Fibroblast of skin of scalp (primary cell): ENCODE data around the gene LTB4R.
A peak's percentile ranks its signal among the peaks of the same experiment; 100 is the strongest.

Source experiments
- DNase-seq: peaks from one replicate; pipeline ENCODE4 v3.0.0-alpha.2; 2013

Gene LTB4R

DNA sequence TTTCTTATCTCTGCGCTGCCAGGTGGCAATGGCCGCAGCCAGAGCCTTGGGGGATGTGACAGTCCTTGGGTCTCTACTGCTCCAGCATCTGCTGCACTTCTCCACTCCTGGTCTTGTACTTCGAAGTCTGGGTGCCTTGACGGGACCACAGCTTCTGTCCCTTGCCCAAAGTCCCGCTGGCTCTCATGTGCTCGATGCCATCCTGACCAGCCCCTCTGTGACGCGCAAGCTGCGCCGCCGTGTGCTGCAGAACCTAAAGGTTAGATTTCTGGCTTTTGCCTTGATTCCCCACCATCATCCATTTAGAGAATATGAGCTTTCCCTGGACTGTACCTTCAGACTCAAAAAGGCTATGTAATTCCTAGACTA lies 7.3 kb upstream of the LTB4R start:
- DNase-seq = no peak

DNA sequence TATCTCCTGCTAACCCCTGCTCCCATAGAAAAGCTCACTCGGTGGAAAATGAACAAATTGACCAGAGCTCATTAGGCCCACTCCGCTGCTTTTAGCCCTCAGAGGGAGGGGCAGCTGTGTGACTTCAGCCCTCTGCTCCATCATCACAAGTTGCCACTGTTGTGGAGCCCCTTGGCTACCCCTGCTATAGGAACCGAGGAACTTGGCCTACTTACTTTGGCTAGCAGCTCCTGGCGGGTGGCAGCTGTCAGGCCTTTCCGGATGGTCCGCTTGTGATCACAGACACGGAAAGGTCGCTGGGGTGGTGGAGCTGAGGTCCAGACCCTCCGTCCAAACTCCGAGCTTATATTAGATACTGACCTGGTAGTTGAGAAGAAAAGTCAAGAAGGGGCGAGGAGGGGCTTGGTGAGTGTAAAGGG lies 4.1 kb upstream of the LTB4R start:
- no peak for DNase-seq

DNA sequence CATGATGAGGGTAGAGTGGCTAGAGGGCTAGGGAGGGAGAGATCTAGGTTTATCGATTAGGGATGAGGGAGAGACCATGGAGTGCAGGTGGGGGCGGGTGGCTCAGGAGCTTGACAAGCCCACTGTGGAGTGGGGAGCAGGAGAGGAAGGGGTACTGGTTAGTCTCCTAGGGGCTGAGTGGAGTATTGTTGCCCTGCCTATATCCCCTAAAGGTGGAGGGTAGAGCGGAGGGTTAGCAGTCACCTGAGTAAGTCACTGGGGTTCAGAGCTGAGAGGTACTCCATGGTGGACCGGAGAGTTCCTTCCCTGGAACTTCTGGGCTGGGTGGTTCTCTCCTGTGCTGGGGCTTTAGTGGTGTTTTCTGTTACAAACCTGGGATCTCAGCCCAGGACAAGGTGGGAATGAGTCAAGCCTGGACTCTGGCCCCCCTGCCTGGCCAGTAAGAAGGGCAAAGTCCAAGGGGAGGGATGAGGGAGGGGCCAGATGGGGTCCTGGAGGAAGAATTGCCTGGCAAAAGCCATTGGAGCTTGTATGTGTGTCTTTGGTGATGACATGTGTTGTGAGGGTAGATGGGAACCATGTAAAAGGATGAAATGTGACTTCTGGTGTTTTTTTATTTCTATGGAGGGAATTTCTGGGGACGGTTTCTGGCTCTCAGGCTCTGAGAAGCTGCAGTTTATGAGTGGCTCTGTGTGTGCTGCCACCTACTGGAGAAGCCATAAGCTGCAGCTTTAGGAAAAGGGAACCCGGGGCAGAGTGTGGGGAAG lies 3.5 kb upstream of the LTB4R start, which contains the start of gene CIDEB:
Gene CIDEB, minus strand, starts transcription at position 403 of the 767 bp plus-strand sequence. Its CDS starts 119 bp downstream, at position 284.
- peak; percentile 63 for DNase-seq

- no peak for DNase-seq
Observed at GRCh38 chr14:24308342-24309124, 2.8 kb upstream of the LTB4R start.

DNA sequence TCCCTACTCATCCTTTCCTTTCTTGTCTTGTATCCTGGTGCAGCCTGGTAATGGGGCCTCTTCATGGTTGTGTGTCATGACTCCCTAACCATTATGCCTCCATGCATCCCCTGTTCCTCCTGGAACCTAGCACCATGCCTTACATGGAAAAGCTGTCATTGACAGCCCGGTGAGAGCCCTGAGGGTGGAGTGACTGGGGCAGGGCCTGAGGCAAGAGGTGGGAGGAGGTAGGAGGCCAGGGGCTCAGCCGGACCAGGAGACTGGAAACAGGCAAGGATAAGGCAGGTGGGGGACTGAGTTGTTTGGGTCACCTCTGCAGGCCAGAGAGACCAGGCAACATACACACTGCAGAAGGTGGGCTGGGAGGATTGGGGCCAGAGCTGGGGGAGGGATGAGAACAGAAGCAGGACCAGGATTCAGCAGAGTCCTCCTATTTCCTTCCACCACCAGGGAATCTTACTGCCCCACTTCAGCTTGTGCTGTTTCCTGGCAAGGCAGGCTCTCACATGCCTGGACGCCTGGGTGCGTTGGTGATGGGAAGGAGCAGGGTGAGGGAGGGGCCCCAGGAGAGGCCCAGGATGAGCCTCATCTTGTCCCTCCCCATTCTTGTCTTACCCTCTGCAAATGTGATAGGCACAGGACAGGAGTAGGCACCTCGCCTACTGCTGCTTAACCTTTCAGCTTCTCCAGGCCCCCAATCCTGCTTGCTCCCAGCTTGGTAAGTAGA lies 1.6 kb upstream of the LTB4R start, which contains the start of gene LTB4R2:
Gene LTB4R2, plus strand, starts transcription at position 603 of the 727 bp plus-strand sequence. CDS start 525 bp downstream, outside the sequence.
- DNase-seq = no peak

- DNase-seq = no peak
Observed at GRCh38 chr14:24310265-24310645, 1.0 kb upstream of the LTB4R start.

DNA sequence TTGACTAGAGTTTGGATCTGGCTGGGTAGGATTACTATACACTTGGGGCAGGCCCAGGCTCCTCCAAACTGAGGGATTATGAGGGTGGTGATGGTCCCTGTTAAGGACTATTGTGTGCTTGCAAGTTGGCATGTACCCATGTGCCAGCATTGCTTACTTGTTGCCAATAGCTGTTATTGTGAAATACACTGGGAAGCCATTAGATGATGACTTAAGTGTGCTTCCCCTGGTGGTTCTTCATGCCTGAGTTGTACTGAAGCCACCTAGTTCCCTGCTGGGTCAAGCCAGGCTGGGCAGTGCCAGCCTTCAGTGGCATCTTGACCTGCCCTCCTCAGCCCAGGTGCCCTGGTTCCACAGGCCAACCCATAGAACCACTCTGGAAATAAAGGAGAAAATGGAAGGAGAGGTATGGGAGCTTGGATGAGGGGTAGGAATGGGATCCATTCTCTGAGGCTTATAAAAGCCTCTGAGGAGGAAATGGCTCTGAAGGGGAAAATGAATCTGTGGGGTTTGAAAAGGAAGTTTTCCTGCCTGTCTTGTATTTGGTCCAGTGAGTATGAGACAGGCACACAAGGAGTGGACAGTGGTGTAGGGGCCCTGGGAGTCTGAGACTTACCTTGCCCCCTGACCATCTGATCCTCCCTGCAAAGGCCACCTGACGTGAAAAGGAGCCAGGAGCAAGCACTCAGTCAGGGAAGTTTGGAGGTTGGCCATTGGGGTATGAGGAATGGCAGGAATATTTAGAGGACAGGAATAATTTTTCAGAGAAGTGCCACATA lies 724 bp downstream of the LTB4R start:
- DNase-seq = no peak

- DNase-seq = no peak
Observed at GRCh38 chr14:24312736-24313507, 1.6 kb downstream of the LTB4R start.

GRCh38 chr14:24313913-24314312 lies 2.6 kb downstream of the LTB4R start:
- no peak for DNase-seq

DNA sequence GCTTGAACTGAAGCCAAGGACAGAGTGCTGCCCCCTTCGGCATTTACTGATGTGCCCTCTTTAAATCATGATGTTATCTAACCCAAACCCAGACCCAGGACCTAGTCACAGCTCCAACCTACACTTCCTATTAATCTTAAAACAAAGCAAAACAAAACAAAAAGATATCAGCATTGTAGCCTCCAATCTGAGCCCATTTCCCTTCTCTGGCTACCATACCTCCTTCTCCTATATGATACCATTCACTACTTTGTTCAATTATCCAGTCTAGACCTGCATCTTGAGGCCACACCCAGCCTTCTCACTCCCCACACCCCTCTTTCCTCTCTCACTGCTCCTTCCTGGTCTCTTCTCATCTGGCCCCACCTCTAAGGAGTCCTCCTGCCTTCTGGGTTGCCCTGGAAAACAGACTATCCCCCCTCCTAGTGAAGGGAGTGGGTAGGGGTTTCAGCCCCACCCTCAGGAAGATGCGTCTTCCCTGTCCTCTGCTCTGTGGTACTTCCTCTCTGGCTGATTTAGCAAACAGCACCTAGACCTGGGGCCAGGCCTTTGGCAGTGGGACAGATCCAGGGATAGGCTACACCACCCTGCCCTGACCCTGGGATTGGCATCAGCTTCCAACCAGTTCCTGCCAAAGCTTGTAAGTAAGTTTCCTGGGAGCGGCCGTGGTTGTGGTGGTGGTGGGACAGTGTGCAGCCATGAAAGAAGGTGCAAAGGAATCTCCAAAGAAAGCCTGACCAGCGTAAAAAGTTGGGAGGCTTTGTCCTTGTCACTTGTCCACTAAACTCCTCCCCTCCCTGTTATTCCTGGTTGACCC lies 3.3 kb downstream of the LTB4R start:
- DNase-seq = no peak

GRCh38 chr14:24315243-24315806 lies 4.0 kb downstream of the LTB4R start:
- no peak for DNase-seq

DNA sequence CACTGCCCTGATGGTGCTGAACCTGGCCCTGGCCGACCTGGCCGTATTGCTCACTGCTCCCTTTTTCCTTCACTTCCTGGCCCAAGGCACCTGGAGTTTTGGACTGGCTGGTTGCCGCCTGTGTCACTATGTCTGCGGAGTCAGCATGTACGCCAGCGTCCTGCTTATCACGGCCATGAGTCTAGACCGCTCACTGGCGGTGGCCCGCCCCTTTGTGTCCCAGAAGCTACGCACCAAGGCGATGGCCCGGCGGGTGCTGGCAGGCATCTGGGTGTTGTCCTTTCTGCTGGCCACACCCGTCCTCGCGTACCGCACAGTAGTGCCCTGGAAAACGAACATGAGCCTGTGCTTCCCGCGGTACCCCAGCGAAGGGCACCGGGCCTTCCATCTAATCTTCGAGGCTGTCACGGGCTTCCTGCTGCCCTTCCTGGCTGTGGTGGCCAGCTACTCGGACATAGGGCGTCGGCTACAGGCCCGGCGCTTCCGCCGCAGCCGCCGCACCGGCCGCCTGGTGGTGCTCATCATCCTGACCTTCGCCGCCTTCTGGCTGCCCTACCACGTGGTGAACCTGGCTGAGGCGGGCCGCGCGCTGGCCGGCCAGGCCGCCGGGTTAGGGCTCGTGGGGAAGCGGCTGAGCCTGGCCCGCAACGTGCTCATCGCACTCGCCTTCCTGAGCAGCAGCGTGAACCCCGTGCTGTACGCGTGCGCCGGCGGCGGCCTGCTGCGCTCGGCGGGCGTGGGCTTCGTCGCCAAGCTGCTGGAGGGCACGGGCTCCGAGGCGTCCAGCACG lies 4.7 kb downstream of the LTB4R start:
- peak; percentile 26 for DNase-seq

GRCh38 chr14:24316597-24316950 lies 5.3 kb downstream of the LTB4R start:
- DNase-seq = no peak

DNA sequence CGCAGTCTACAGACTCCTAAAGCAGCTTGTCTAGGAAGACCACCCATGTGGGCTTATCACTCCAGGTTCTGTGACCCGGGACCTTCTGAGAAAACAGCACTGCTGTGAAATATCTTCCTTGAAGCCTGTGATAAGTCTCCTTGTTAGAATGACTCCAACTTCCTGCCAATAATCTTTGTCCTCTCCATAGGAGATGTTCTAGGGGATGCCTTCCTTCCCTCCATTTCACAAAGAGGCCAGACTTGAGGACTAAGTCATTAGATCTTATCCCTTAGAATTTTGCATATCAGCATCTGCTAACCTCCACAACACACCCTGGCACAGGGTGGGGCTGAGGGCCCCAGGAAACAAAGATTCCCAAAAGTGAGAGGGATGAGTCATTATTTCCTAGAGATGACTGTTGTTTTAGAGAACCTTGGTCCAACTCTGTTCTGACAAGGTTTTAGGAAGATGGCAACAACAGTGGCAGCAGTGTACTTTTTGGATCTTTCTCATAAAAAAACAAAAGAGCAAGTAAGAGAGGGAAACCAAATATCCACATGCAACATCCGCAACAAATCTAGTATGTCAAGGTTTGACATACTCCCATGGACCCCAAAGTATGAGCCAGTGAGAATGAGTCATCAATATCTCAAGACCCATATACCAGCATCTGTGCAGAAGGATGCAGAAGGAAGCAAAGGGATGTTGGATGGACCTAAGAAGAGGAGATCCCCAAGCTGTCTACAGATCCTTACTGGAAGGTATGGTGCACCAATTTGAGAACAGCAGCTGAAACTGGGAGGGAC lies 6.0 kb downstream of the LTB4R start:
- DNase-seq = no peak

DNA sequence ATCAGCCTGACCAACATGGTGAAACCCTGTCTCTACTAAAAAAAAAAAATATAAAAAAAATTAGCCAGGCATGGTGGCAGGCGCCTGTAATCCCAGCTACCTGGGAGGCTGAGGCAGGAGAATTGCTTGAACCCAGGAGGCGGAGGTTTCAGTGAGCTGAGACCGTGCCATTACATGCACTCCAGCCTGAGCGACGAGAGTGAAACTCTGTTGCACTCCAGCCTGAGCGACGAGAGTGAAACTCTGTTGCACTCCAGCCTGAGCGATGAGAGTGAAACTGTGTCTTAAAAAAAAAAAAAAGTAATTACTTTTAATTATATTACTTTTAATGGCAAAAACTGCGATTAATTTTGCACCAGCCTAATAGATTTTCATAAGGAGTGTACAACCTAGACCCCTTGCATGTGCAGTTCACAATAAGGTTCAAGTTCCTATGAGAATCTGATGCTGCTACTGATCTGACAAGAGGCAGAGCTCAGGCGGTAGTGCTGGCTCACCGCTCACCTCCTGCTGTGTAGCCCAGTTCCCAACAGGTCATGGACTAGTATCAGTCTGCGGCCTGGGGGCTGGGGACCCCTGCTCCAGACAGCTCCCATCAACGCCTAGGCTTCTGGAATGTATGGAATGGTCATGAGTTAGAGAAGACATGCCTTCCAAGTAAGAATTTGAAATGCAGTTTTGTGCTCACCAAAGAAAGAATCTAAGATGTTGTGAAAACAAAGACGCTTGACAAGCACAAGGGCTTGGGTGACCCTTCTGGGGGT lies 10.1 kb downstream of the LTB4R start:
- DNase-seq = peak; percentile 34

DNA sequence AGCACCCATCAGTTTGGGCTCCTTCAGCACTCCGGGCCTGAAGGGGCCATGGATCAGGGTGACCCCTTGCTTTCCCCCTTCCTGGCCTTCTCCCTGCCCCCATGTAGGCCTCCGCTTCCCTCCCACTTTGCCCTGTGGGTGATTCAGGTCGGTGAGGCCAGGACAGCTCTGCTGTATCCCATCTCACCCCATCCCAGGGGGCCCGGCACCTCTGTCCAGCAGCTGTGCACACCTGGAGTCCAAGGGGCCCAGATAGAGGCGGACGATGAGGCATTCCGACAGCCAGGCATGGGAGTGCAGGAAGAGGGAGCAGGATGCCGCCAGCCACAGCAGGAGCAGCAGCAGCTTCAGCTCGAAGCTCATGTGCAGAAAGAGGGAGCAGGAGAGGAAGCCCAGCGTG lies 11.4 kb downstream of the LTB4R start:
- DNase-seq = no peak

DNA sequence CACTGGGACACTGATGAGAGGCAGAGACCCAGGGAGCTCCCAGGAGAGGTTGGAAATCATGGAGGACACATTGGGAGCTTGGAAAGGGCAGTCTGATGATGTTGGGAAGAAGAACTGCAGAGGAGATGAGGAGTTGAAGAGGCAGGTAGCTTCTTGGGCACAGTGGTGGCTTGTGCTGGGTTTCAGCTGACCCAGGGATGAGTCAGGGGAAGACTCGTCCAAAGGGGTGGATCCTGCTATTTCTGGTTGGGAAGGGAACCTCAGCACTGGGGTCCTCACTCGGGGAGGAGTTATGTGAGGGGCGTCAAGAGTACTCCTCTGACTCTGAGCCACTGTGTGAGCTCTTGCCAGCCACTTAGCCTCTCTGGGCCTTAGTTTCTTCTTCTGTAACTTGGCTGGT lies 12.0 kb downstream of the LTB4R start:
- DNase-seq = no peak

GRCh38 chr14:24324024-24324423 lies 12.7 kb downstream of the LTB4R start:
- DNase-seq = no peak
